NCI-H2196 (cell line): ENCODE data around the gene HRAS.
"Not testable (repeated sequence)": the region's sequence is repeated elsewhere in the genome, so short reads cannot be mapped to it uniquely, and the experiment has no call there.

Source experiments
- DNase-seq: peaks from one replicate; lab custom pipeline; 2025; ENCODE audit not compliant: unreplicated experiment; lab: John Stamatoyannopoulos, UW

The HRAS gene

DNA sequence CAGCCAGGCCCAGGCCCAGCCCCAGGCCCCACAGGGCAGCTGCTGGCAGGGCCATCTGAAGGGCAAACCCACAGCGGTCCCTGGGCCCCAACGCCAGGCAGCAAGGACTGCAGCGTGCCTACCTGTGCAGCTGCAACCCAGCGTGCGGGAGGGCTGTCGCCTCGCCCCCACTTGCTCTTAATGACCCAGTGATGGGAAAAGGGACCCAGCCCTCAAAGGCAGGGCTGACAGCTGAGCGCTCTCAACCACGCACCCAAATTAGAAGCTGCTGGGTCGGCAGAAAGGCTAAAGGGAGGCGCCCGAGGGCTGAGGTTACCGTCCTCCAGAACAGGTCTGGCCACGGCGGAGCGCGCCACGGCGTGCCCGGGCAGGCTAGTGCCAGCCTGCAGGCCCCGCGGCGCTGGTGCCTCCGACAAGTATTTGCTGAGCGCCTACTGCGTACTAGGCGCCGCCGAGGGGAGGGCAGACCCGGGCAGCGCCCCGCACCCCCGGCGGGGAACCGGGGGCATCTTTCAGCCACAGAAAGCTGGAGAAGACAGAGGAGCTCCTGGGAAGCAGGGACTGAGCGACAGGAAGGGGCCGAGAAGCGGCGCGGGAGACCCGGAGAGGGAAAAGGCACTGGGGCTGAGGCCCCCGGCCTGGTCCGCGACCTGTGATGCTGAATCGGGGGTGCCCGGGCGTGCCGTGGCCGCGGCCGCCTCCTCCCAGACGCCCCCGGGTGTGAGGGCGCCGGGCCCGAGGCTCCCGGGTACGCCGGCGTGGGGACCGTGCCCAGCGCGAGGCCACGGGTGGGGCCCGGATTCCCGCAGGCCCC lies 773 bp downstream of the HRAS start:
- DNase-seq = peak; percentile 58

- DNase-seq = no peak
These were observed 1.6 kb downstream of the HRAS start for GRCh38 chr11:533586-534395.

GRCh38 chr11:532986-533585 lies 2.3 kb downstream of the HRAS start:
- DNase-seq = no peak

GRCh38 chr11:532527-532985 lies 2.8 kb downstream of the HRAS start:
- DNase-seq = no peak

DNA sequence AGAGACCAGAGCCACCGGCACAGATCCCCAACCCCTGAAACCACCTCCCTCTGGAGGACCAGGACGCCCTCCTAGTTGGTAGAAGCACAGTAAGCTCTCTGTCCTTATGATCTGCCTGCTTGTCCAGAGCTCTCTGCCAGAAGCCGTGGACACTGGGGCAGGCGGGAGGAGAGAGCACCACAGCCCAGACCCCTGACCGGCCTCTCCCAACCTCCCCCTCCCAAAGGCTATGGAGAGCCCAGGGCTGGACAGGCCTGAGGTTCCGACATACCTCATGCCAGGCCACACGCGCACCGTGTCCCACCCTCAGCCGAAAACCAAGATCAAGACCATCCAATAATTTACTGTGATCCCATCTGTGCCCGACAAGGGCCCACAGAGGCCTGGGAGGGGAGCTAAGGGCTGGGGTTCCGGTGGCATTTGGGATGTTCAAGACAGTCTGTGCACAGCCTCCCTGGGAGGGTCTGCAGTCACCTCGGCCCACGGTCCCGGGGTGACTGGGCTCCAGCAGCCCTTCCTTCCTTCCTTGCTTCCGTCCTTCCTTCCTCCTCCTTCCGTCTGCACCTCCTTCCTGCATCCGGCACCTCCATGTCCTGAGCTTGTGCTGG lies 3.4 kb downstream of the HRAS start:
- DNase-seq = no peak

DNA sequence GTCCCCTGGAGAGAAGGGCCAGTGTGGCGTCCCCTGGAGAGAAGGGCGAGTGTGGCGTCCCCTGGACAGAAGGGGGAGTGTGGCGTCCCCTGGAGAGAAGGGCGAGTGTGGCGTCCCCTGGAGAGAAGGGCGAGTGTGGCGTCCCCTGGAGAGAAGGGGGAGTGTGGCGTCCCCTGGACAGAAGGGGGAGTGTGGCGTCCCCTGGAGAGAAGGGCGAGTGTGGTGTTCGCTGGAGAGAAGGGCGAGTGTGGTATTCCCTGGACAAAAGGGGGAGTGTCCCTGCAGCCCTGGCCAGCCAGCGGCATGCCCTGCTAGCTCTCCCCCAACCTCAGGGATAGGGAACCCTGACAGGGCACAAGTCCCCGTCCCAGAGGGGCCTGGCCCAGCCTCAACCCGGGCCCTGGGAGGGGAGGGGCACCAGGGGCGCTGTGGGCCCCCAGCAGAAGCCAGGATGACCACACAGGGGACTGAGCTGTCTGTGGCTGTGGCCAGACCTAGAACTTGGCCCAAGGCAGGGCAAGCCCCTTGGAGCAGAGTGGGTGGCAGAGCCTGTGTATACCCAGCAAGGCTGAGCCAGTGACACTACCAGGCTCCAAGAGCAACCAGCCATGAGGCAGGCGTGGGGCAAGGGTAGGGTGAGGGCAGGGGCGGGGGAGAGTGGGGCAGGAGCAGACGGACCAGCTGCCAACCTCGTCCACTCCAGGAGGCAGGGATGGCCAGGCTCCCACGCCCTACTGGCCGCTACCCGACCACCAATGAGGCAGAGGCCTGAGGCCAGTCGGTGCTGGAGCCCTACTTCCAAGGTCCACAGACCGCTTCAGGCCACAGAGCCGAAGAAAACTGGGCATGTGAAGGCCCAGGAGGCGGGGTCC lies 4.2 kb downstream of the HRAS start:
- DNase-seq = no peak

DNA sequence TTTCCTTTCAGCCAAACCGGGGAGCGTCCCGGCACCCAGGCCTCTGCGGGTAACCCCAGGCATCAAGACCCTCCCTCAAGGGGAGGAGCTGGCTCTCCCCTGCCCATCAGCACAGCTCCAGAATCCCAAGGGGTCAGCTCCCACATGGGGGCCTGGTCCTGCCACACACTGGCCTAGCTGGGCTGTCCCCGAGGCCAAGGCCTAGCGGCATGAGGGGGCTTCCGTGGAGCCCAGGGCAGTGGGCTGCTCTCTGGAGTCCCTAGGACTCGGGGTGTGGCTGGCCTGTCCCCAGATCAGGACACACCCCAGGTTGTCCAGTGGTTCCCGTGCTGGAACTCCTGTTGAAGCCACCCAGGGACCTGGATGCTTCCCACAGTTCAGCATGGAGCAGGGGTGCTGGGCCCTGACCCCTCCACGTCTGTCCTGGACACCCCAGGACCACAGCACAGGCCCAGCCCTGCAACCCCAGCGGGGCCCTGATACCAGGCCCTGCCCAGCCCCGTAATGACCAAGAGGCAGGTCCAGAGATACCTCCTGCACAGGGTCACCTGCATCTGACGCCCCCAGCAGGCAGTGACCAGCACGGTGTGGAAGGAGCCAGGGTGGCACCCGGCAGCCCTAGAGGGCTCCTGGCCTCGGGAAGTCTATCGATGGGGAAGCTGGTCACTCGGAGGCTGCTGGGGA lies 5.5 kb downstream of the HRAS start:
- no peak for DNase-seq

GRCh38 chr11:528815-529727 lies 6.3 kb downstream of the HRAS start:
- DNase-seq = no peak

- no peak for DNase-seq
These were observed 7.1 kb downstream of the HRAS start for GRCh38 chr11:528166-528814.

DNA sequence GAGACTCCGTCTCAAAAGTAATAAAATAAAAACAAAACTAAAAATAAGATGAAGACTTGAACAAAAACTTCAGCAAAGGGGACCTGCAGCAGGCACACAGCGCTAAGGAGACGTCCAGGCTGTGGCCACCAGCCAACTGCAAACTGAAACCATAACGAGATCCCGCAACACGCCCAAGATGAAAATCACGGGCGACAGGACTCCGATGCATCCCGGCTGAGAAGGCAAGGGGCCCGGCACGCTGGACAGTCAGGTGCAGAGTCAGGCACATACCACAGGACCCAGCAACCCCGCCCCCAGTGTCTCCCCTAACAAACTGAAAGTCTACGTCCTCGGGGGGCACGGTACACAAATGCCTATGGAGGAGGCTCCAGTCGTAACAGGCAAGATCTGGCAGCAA lies 9.2 kb downstream of the HRAS start:
- DNase-seq = no peak

- no peak for DNase-seq
These were observed 14.1 kb downstream of the HRAS start for GRCh38 chr11:521177-521688.

- DNase-seq = no peak
These were observed 14.8 kb downstream of the HRAS start for GRCh38 chr11:520428-521176.

DNA sequence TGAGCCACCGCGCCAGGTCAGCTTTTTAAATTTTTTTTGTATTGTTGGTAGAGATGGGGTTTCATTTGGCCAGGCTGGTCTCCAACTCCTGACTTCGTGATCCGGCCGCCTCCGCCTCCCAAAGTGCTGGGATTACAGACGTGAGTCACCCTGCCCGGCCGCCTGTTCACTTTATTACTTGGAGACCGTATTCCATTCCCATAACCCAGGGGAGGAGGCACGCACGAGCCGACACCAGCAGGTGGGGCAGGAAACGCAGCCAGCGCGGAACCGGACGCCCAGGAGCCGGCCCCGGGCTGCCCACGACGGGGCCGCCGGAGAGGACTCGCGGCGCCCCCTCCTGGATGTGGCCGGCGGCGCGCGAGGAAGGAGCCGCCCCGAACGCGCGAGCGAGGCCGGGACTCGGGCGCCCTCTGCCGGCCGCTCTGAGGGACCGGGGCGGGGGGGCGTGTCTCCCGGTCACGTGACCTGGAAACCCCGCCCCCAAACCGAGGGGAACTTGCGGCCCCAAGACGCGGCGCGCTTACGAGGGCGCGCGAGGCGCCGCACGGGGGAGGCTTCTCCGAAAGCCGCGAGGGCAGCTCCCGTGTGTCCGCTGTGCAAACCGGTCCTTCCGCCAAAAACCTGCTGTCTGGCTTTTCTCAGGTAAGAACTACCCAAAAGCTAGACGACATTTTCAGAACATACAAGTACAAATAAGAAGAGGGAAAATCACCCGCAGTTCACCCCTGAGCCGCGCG lies 16.7 kb downstream of the HRAS start:
- no peak for DNase-seq

- not testable (repeated sequence) for DNase-seq
These were observed 18.3 kb downstream of the HRAS start for GRCh38 chr11:516918-517685.

DNA sequence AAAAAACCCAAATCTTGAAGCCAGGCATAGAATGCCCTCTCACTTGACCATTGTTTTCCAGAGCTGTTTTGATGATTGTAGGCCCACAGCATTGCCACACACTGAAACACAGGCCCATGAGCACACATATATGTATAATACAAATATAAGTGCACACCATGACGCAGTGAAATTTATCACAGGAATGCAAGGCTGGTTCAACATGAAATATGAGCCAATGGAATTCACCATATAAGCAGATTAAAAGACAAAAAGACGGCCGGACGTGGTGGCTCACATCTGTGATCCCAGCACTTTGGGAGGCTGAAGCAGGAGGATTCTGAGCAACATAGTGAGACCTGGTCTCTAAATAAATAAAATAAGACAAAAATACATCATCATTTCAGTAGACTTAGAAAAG lies 19.0 kb downstream of the HRAS start:
- DNase-seq = no peak

GRCh38 chr11:515131-515530 lies 20.2 kb downstream of the HRAS start:
- no peak for DNase-seq
